Skeletal muscle tissue (tissue), 4 donors: Measurements from ENCODE around the gene EMC10. TPM values are rescaled to one million over a fixed set of nuclear protein-coding genes. Genes with fewer than 3 reads are reported as not detected.
"Not testable (repeated sequence)": the region's sequence is repeated elsewhere in the genome, so short reads cannot be mapped to it uniquely, and the experiment has no call there.

Experiments
- H3K27ac ChIP-seq: one replicate; pipeline ENCODE4 v1.7.0; 2013; ENCODE audit warnings: mild to moderate bottlenecking, low read depth, low read length, inconsistent platforms
- H3K27me3 ChIP-seq, 3 donors: one replicate each; pipeline ENCODE4 v1.7.0; 2013; ENCODE audit warnings: low read length in 3 of 3; ENCODE audit not compliant: control insufficient read depth in 3 of 3, insufficient read depth in 3 of 3
- H3K36me3 ChIP-seq, 3 donors: one replicate each; pipeline ENCODE4 v1.7.0; 2013; ENCODE audit warnings: low read length in 3 of 3; ENCODE audit not compliant: control insufficient read depth in 3 of 3, insufficient read depth in 3 of 3
- H3K4me1 ChIP-seq, 3 donors: one replicate each; pipeline ENCODE4 v1.7.0; 2013; ENCODE audit warnings: low read length in 3 of 3, mild to moderate bottlenecking in 3 of 3; ENCODE audit not compliant: control insufficient read depth in 3 of 3, insufficient read depth in 3 of 3
- H3K4me3 ChIP-seq, 3 donors: one replicate each; pipeline ENCODE4 v1.7.0; 2013; ENCODE audit warnings: low read length in 3 of 3
- H3K9ac ChIP-seq, 3 donors: one replicate each; pipeline ENCODE4 v1.7.0; 2013; ENCODE audit warnings: low read length in 3 of 3, mild to moderate bottlenecking in 3 of 3, moderate library complexity in 2 of 3, low read depth in 1 of 3
- H3K9me3 ChIP-seq, 3 donors: one replicate each; pipeline ENCODE4 v1.7.0; 2013; ENCODE audit warnings: low read length in 3 of 3; ENCODE audit not compliant: control insufficient read depth in 3 of 3
- total RNA-seq: library from RNA; depleted of rRNA; stranded (reverse); fragments of >200 nt; gene quantifications from one replicate; pipeline ENCODE4 v1.2.3, GENCODE V29; 2014
- donor health status: Osteomylitis.

The EMC10 gene
- total RNA-seq, 1 donor from 2014 or later: 29.2 TPM

DNA sequence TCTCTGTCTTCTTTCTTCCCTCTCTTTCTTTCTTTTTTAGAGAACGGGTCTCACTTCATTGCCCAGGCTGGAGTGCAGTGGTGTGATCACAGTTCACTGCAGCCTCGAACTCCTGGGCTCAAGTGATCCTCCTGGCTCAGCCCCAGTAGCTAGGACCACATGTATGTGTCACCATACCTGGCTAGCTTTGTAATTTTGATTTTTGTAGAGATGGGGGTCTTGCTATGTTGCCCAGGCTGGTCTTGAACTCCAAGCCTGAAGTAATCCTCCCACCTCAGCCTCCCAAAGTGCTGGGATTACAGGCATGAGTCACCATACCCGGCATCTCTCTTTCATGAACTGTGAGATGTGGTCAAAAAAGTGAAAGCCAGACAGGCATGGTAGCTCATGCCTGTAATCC lies 3.0 kb upstream of the EMC10 start:
- H3K27me3 ChIP-seq, H3K27ac ChIP-seq, H3K9me3 ChIP-seq, H3K4me3 ChIP-seq, H3K36me3 ChIP-seq, H3K9ac ChIP-seq: not testable (repeated sequence)
- H3K4me1 ChIP-seq: peaks cover 17 to 29% (median 21%) of the 10 kb centered on the region in 3 donors

DNA sequence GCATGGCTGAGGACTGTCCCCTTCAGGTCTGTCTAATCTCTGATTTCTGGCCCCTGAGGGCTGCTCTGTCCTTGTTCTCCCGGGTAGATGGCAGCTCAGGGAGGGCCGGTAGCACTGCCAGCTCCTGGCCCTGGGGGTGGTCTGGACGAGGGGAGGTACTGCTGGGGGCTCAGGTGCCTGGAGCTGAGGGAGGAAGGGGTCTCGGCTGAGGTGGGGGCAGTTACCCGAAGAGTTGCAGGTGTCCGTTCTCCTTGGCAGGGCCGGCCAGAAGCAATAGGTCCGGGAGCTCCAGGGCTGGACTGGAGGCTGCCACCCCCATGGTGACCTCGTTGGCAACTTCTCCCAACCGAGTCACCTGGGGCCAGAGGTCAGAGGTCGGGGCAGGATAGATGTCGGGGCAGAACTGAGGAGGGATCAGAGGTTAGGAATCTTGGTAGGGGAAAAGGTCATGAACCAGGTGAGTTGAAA lies 1.2 kb upstream of the EMC10 start:
- H3K9ac ChIP-seq: no peak overlapping the region
- no peaks in the 10 kb centered on the region for H3K27me3 ChIP-seq
- peaks cover 20 to 21% (median 20%) of the 10 kb centered on the region in 3 donors for H3K36me3 ChIP-seq
- no peak overlapping the region for H3K4me3 ChIP-seq
- H3K27ac ChIP-seq: no peak overlapping the region
- H3K4me1 ChIP-seq: peaks cover 15 to 33% (median 17%) of the 10 kb centered on the region in 3 donors
- H3K9me3 ChIP-seq: no peaks in the 10 kb centered on the region

DNA sequence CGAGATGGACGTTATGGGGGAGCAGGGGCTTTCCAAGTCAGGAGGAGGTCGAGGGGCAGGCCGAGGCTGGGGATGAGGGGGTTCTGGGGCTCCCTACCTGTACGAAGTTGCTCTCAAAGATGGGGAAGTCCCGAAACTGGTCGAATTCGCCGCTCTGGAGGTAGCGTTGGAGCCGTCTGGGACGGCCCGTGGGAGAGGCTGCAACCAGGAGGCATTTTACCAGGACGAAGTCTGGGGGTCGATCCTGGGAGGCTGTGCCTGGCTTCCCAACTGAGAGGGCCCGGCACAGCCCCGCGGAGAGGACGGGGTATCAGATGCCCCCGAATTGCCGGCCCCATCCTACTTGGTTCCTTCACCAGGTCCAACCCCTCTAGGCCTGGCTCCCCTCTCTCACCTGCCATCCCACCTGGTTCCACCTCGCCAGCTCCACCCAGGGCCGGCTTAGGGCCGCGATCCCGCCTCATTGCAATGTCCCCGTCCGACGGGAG lies 527 bp upstream of the EMC10 start:
- Histone ChIP-seq H3K27ac (peak overlapping the region; percentile 70), H3K4me1 (peaks cover 15 to 33% (median 17%) of the 10 kb centered on the region in 3 donors), H3K36me3 (peaks cover 26% of the 10 kb centered on the region in 3 donors), H3K4me3 (peak overlapping the region; percentile 92 to 98 (median 97)), H3K9ac (peak overlapping the region in 1 of 3 donors; percentile 96), H3K9me3 (no peaks in the 10 kb centered on the region), H3K27me3 (no peaks in the 10 kb centered on the region)

DNA sequence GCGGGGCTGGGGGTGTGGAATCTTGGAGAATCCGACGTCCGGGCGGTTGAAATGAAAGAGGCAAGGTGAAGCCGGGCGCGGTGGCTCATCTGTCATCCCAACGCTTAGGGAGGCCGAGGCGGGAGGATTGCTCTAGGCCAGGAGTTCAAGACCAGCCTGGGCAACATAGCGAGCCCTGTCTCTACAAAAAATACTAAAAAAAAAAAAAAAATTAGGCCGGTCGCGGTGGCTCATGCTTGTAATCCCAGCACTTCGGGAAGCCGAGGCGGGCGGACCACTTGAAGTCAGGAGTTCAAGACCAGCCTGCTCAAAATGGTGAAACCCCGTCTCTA lies 566 bp downstream of the EMC10 start:
- peaks cover 29 to 33% (median 31%) of the 10 kb centered on the region in 3 donors for H3K36me3 ChIP-seq
- H3K4me3 ChIP-seq: peak overlapping the region; percentile 92 to 98 (median 97)
- peak overlapping the region; percentile 70 for H3K27ac ChIP-seq
- H3K27me3 ChIP-seq: no peaks in the 10 kb centered on the region
- H3K4me1 ChIP-seq: peaks cover 15 to 33% (median 17%) of the 10 kb centered on the region in 3 donors
- peak overlapping the region; percentile 91 to 96 (median 92) for H3K9ac ChIP-seq
- no peaks in the 10 kb centered on the region for H3K9me3 ChIP-seq

DNA sequence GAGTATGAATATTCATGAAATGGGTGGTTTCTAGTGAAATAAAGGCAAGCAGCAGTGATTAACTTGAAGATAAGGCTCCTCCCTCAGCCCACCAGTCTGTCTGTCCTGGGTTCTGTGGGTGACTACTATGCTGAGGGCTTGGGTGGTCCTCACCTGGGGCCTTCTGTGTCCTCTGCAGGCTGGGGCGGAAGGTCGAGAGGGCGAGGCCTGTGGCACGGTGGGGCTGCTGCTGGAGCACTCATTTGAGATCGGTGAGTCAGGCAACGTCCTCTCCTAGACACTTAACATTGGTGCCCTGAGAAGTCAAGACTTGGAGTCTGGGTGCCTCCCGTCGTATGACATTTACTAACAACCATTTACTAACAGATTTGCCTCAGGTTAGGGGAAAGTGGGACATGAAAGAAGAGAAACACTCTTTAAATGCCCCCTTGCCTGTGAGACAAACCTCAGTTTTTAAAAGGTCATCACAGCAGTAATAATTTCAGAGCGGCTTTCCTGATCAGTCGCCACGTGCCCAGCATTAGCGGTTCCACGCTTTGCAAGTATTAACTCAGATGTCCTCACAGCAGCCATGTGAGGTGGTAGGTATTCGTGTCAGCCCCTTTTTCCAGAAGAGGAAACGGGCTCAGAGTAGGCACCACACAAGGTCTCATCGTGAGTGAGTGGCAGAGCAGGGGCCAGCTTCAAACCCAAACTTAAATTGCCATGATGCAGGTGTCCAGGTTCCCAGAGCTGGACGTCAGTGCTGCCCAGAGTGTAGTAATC lies 1.6 kb downstream of the EMC10 start:
- H3K36me3 ChIP-seq: peaks cover 29 to 35% (median 35%) of the 10 kb centered on the region in 3 donors
- peak overlapping the region in 1 of 3 donors; percentile 52 for H3K4me3 ChIP-seq
- H3K4me1 ChIP-seq: peaks cover 15 to 33% (median 17%) of the 10 kb centered on the region in 3 donors
- H3K9me3 ChIP-seq: no peaks in the 10 kb centered on the region
- no peak overlapping the region for H3K27ac ChIP-seq
- H3K9ac ChIP-seq: peak overlapping the region in 2 of 3 donors; percentile 42 to 91
- H3K27me3 ChIP-seq: no peaks in the 10 kb centered on the region

DNA sequence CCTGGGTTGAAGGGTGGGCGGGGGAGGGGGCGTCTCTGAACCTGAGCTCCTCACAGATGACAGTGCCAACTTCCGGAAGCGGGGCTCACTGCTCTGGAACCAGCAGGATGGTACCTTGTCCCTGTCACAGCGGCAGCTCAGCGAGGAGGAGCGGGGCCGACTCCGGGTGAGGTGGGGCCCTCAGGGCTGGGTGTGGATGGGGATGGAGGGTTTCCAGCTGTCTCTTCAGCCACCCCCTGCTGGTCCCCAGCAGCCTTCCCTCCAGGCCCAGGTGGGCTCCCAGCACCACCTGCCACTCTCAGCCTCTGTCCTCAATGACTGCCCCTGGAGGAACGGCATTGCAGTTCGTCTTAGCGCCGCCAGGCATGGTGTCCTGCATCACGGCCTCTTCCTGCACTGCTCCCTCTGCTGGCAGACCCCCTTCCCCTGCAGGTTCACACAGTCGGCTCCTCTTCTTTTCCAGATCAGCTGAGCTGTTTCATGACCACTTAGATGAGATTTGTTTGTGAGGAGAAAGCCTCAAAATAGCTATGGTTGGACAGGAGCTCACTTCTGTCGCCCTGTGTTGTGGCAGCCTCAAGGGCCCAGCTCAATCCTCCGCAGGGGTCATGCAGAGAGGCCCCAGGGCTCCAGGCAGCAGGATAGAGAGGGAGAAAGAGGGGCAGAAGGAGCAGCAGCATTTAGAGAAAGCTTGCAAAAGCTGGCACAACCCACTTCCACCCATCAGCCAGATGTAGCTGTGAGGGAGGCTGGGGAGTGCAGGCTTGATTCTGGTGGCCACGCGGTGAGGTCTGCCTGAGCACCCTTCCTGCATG lies 2.8 kb downstream of the EMC10 start:
- Histone ChIP-seq H3K36me3 (peaks cover 29 to 37% (median 37%) of the 10 kb centered on the region in 3 donors), H3K27me3 (no peaks in the 10 kb centered on the region), H3K9ac (peak overlapping the region in 1 of 3 donors; percentile 45), H3K9me3 (no peaks in the 10 kb centered on the region), H3K27ac (no peak overlapping the region), H3K4me1 (peaks cover 15 to 38% (median 17%) of the 10 kb centered on the region in 3 donors), H3K4me3 (no peak overlapping the region)

DNA sequence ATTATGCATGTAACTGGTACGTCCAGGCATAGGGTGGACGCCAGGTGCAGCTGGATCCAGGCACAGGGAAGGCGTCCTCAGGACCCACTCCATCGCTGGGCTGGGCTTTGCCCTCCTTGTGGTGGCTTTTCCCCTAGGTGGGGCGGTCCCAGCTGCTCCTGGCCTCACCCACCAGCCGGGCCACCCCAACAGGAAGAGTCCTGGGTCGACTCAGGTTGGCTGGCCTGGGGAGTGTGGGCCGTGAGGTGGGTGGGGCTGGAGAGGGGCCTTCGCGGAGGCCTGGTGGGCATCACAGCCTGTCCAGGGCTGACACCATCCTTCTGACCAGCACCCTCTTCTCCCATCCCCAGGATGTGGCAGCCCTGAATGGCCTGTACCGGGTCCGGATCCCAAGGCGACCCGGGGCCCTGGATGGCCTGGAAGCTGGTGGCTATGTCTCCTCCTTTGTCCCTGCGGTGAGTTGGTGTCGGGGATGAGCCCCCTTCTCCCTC lies 3.5 kb downstream of the EMC10 start:
- H3K4me1 ChIP-seq: peaks cover 15 to 38% (median 17%) of the 10 kb centered on the region in 3 donors
- no peaks in the 10 kb centered on the region for H3K9me3 ChIP-seq
- no peak overlapping the region for H3K4me3 ChIP-seq
- peaks cover 29 to 39% (median 38%) of the 10 kb centered on the region in 3 donors for H3K36me3 ChIP-seq
- H3K27me3 ChIP-seq: no peaks in the 10 kb centered on the region
- no peak overlapping the region for H3K27ac ChIP-seq
- H3K9ac ChIP-seq: peak overlapping the region in 1 of 3 donors; percentile 45

DNA sequence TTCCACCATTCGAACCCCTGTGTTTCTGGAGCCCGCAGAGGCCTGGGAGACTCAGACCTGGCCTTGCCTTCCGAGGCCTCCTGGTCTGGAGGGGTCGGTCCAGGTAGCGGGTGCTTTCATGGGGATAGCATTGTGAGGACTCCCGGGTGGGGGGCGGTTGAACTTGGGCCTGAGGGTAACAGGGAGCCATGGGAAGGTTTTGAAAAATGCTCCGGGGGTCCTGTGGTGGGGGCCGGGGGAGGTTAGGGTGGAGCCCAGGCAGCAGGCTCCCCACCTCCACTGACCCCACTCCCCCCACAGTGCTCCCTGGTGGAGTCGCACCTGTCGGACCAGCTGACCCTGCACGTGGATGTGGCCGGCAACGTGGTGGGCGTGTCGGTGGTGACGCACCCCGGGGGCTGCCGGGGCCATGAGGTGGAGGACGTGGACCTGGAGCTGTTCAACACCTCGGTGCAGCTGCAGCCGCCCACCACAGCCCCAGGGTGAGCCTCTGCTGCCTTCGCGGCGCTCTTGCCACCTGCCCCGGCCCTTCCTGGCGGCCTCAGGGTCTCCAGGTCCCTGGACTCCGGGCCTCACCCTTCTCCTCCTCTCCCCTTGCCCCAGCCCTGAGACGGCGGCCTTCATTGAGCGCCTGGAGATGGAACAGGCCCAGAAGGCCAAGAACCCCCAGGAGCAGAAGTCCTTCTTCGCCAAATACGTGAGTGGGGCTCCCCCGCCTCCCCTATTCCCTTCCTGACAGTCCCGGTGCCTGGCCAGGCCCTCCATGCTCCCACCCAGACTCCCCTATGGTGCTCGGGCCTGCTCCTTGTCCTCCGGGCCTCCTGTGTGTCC lies 4.2 kb downstream of the EMC10 start:
- H3K9ac ChIP-seq: no peak overlapping the region
- no peak overlapping the region for H3K27ac ChIP-seq
- H3K27me3 ChIP-seq: no peaks in the 10 kb centered on the region
- H3K36me3 ChIP-seq: peaks cover 29 to 39% (median 38%) of the 10 kb centered on the region in 3 donors
- H3K9me3 ChIP-seq: no peaks in the 10 kb centered on the region
- H3K4me1 ChIP-seq: peaks cover 15 to 38% (median 17%) of the 10 kb centered on the region in 3 donors
- no peak overlapping the region for H3K4me3 ChIP-seq
